HCT116 (cell line): Measurements from ENCODE around the gene LDLRAD4. TPM values are rescaled to one million over a fixed set of nuclear protein-coding genes. Genes with fewer than 3 reads are reported as not detected.
A peak's percentile ranks its signal among the peaks of the same experiment; 100 is the strongest.

Experiments
- ATAC-seq: fragments of 200-7000 bp; cut with Tn5 transposase; 2 replicates; pipeline ENCODE4 v1.9.1; 2020; ENCODE audit warnings: mild to moderate bottlenecking, moderate library complexity
- BruUV-seq: library from RNA; stranded (reverse); fragments of 400-500 nt; replicated peaks from 2 replicates; lab custom pipeline; 2021; lab: Mats Ljungman, UMichigan
- CTCF ChIA-PET: fragments of 300-600 bp; sonication (Branson Sonifier 250); formaldehyde crosslinking; loops from one replicate; lab custom pipeline; 2021; ENCODE audit warnings: antibody characterized with exemption; lab: Charles Lee
- POLR2A ChIA-PET: fragments of 300-600, 350-600 bp; sonication (Branson Sonifier 250); formaldehyde crosslinking; loops from one replicate; lab custom pipeline; 2021; ENCODE audit warnings: antibody characterized with exemption; lab: Charles Lee
- RAD21 ChIA-PET, 2 experiments: fragments of 300-600 bp; sonication (Branson Sonifier 250); formaldehyde crosslinking; loops; one replicate each; lab custom pipeline; 2023; ENCODE audit warnings: low total read pairs in 2 of 2; ENCODE audit not compliant: uncharacterized antibody in 2 of 2, unreplicated experiment in 2 of 2, low non-redundant PET in 1 of 2; lab: Charles Lee
- DNase-seq: peaks from one replicate; pipeline ENCODE4 v3.0.0-alpha.2; 2010; ENCODE audit warnings: low read depth, low spot score
- H2AFZ ChIP-seq: fragments of 200-600 bp; shearing (Covaris generic), sonication (generic); 2 replicates; pipeline ENCODE4 v1.6.1; 2017; ENCODE audit warnings: low read depth, mixed run types, mixed read lengths, antibody characterized with exemption, low read length; ENCODE audit not compliant: poor library complexity, severe bottlenecking
- H3K27ac ChIP-seq: 2 replicates; pipeline ENCODE4 v1.5.1; 2012; ENCODE audit warnings: low read depth, low read length
- H3K27me3 ChIP-seq: fragments of 200-600 bp; sonication (generic); 2 replicates; pipeline ENCODE4 v1.6.1; 2016; ENCODE audit warnings: mixed run types, low read length, mixed read lengths; ENCODE audit not compliant: insufficient read depth
- H3K36me3 ChIP-seq, 2 experiments: fragments of 200-500 bp in 1 of 2; fragments of 200-600 bp in 1 of 2; sonication (Bioruptor generic) in 1 of 2; sonication (generic) in 1 of 2; 2 replicates each; pipeline versions ENCODE4 v1.5.1 to v1.6.1; 2014 to 2016; ENCODE audit warnings: low read length in 2 of 2, inconsistent platforms in 1 of 2, mixed read lengths in 1 of 2, mixed run types in 1 of 2; ENCODE audit not compliant: insufficient read depth in 2 of 2, control insufficient read depth in 1 of 2
- H3K4me1 ChIP-seq, 2 experiments: fragments of 200-600 bp in 1 of 2; sonication (generic) in 1 of 2; 2 replicates each; pipeline versions ENCODE4 v1.5.1 to v1.6.1; 2012 to 2017; ENCODE audit warnings: low read length in 2 of 2, inconsistent platforms in 1 of 2, mild to moderate bottlenecking in 1 of 2, mixed read lengths in 1 of 2, mixed run types in 1 of 2, moderate library complexity in 1 of 2; ENCODE audit not compliant: insufficient read depth in 2 of 2, control insufficient read depth in 1 of 2
- H3K4me2 ChIP-seq: fragments of 200-600 bp; sonication (generic); 2 replicates; pipeline ENCODE4 v1.6.1; 2017; ENCODE audit warnings: mixed run types, low read length, mixed read lengths
- H3K4me3 ChIP-seq, 2 experiments: fragments of 200-600 bp in 1 of 2; sonication (generic) in 1 of 2; replicated peaks in 1 of 2; 2 replicates each; pipeline ENCODE4 v1.5.1; 2011 to 2016; ENCODE audit warnings: low read length in 2 of 2, control low read depth in 1 of 2, low read depth in 1 of 2, mild to moderate bottlenecking in 1 of 2, mixed read lengths in 1 of 2, mixed run types in 1 of 2
- H3K79me2 ChIP-seq: fragments of 200-600 bp; sonication (generic); 2 replicates; pipeline ENCODE4 v1.6.1; 2017; ENCODE audit warnings: mild to moderate bottlenecking, mixed run types, low read length, moderate library complexity, mixed read lengths; ENCODE audit not compliant: insufficient read depth
- H3K9ac ChIP-seq: fragments of 200-600 bp; sonication (generic); 2 replicates; pipeline ENCODE4 v1.6.1; 2016; ENCODE audit warnings: low read length, mixed read lengths
- H3K9me2 ChIP-seq: fragments of 200-600 bp; sonication (generic), shearing (Covaris generic); 2 replicates; pipeline ENCODE4 v1.6.1; 2017; ENCODE audit warnings: mixed run types, mild to moderate bottlenecking, moderate library complexity; ENCODE audit not compliant: insufficient read depth
- H3K9me3 ChIP-seq, 2 experiments: fragments of 200-500 bp in 1 of 2; fragments of 200-600 bp in 1 of 2; sonication (Bioruptor generic) in 1 of 2; sonication (generic) in 1 of 2; 2 replicates each; pipeline ENCODE4 v1.6.1; 2014 to 2017; ENCODE audit warnings: low read length in 2 of 2, mixed read lengths in 2 of 2, inconsistent platforms in 1 of 2, low read depth in 1 of 2, mild to moderate bottlenecking in 1 of 2, mixed run types in 1 of 2, moderate library complexity in 1 of 2; ENCODE audit not compliant: control insufficient read depth in 1 of 2, insufficient read depth in 1 of 2
- H4K20me1 ChIP-seq: fragments of 200-600 bp; sonication (generic), shearing (Covaris generic); 2 replicates; pipeline ENCODE4 v1.6.1; 2017; ENCODE audit warnings: mixed run types, mild to moderate bottlenecking, moderate library complexity; ENCODE audit not compliant: insufficient read depth
- CBX3 ChIP-seq: IDR thresholded peaks from 2 replicates; pipeline ENCODE4 v1.6.1; 2012; ENCODE audit warnings: low read depth
- EZH2 ChIP-seq: fragments of 200-600 bp; sonication (generic); IDR thresholded peaks from 2 replicates; pipeline ENCODE4 v1.6.1; 2017; ENCODE audit warnings: antibody characterized with exemption, mixed run types
- EZH2phosphoT487 ChIP-seq: fragments of 200-600 bp; IDR thresholded peaks from 2 replicates; pipeline ENCODE4 v1.6.1; 2018; ENCODE audit warnings: antibody characterized with exemption, borderline replicate concordance
- FOSL1 ChIP-seq: IDR thresholded peaks from 2 replicates; pipeline ENCODE4 v1.6.1; 2012; ENCODE audit warnings: low read depth
- JUND ChIP-seq: IDR thresholded peaks from 2 replicates; pipeline ENCODE4 v1.6.1; 2012
- POLR2A ChIP-seq: IDR thresholded peaks from 2 replicates; pipeline ENCODE4 v1.7.0; 2011; ENCODE audit warnings: borderline replicate concordance; ENCODE audit not compliant: insufficient read depth, insufficient read length; ENCODE audit errors: extremely low read depth
- SRF ChIP-seq: IDR thresholded peaks from 2 replicates; pipeline ENCODE4 v1.6.1; 2012; ENCODE audit warnings: low read depth
- ZFX ChIP-seq: fragments of 450-650 bp; IDR thresholded peaks from 2 replicates; pipeline ENCODE4 v1.6.1; 2017
- ZNF274 ChIP-seq: fragments of 200-500 bp; sonication (Bioruptor generic); IDR thresholded peaks from 2 replicates; pipeline ENCODE4 v1.6.1; 2014; ENCODE audit warnings: mild to moderate bottlenecking, low read depth, low read length, inconsistent platforms
- intact Hi-C: fragments of 100-400 bp; cut with micrococcal nuclease; formaldehyde crosslinking; loops from 2 replicates; pipeline ENCODE4 v1.10.0; 2022
- total RNA-seq: library from RNA; stranded (reverse); gene quantifications from one replicate; pipeline ENCODE4 v1.2.1, GENCODE V29; 2021; ENCODE audit not compliant: unreplicated experiment
- TF ChIP-seq, protein P1 (sequence below): IDR thresholded peaks from 2 replicates; pipeline ENCODE4 v1.6.1; 2012; ENCODE audit warnings: low read depth
- TF ChIP-seq, protein P2 (sequence below): IDR thresholded peaks from 2 replicates; pipeline ENCODE4 v1.6.1; 2012

The LDLRAD4 gene
- total RNA-seq, 1 experiment from 2014 or later = 1.2 TPM

DNA sequence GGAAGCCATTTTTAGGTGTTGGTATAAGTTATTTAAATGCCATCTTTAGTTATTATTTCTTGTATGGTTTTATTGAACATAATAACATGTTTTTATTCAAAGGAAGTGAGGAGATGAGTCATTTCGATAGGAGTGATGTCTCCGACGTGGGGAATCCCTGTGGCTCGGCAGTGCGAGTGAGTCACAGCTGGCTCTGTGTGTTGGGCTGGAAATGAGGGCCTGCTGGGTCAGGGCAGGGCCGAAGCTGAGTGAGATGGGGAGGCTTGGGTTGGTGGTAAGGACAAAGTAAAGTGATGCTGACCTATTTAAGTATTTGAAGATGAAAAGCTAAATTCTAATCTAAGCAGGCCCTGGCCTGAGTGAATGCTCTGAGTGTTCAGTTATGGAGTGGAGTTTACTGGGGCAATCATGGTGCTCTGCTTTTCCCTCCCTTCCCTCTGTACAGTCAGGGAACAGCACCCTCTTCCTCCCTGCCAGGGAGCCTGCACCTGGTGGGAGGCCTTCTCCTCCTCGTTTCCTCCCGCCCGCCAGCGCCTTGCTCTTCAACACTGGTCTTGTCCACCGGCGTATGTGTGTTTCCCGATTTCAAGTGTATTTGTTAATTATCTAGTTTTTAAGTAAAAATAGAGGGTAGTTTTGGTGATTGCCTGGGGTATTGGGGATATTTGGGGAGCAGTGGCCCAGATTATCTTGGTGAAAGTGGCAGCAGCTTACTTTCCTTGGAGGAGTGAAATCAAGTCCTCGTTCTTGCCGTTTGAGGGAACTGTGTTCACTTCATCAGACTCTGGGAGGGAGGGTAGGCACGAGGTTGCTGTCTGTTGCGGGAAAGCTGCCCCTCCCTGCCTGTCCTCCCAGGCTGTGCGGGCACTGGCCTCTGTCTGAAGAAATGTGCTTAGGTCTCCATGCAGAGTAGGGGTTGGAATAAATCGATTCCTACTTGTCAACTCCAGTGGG is 157.0 kb downstream of the LDLRAD4 start (continued):
- TF ChIP-seq, protein P1, sequence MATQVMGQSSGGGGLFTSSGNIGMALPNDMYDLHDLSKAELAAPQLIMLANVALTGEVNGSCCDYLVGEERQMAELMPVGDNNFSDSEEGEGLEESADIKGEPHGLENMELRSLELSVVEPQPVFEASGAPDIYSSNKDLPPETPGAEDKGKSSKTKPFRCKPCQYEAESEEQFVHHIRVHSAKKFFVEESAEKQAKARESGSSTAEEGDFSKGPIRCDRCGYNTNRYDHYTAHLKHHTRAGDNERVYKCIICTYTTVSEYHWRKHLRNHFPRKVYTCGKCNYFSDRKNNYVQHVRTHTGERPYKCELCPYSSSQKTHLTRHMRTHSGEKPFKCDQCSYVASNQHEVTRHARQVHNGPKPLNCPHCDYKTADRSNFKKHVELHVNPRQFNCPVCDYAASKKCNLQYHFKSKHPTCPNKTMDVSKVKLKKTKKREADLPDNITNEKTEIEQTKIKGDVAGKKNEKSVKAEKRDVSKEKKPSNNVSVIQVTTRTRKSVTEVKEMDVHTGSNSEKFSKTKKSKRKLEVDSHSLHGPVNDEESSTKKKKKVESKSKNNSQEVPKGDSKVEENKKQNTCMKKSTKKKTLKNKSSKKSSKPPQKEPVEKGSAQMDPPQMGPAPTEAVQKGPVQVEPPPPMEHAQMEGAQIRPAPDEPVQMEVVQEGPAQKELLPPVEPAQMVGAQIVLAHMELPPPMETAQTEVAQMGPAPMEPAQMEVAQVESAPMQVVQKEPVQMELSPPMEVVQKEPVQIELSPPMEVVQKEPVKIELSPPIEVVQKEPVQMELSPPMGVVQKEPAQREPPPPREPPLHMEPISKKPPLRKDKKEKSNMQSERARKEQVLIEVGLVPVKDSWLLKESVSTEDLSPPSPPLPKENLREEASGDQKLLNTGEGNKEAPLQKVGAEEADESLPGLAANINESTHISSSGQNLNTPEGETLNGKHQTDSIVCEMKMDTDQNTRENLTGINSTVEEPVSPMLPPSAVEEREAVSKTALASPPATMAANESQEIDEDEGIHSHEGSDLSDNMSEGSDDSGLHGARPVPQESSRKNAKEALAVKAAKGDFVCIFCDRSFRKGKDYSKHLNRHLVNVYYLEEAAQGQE = no peak
- TF ChIP-seq, protein P2, sequence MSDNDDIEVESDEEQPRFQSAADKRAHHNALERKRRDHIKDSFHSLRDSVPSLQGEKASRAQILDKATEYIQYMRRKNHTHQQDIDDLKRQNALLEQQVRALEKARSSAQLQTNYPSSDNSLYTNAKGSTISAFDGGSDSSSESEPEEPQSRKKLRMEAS = no peak; the same call in 1 of the 2 replicates
- TF ChIP-seq POLR2A (no peak), JUND (peak; percentile 80)

GRCh38 chr18:13376298-13376840 is 157.8 kb downstream of the LDLRAD4 start:
- intact Hi-C loops = no loop called here
- TF ChIP-seq POLR2A = no peak
- TF ChIP-seq SRF = no peak
- no peak for TF ChIP-seq FOSL1
- TF ChIP-seq CBX3 = no peak
- TF ChIP-seq, protein P2 = no peak
- TF ChIP-seq EZH2phosphoT487 = no peak
- no peak for TF ChIP-seq EZH2
- TF ChIP-seq ZFX = no peak
- TF ChIP-seq, protein P1 = no peak
- no peak for TF ChIP-seq ZNF274
- ATAC-seq (no peak), DNase-seq (no peak)
- no peaks in the 10 kb centered on the region for H3K9me3 ChIP-seq
- no peak overlapping the region for H3K4me3 ChIP-seq
- no TSS peak for BruUV-seq
- H3K27me3 ChIP-seq = no peaks in the 10 kb centered on the region
- no peaks in the 10 kb centered on the region for H4K20me1 ChIP-seq
- POLR2A ChIA-PET = no interaction called here
- RAD21 ChIA-PET = no interaction called here
- peaks cover 15 to 20% of the 10 kb centered on the region in 2 experiments for H3K4me1 ChIP-seq
- no peak overlapping the region for H3K27ac ChIP-seq
- H3K4me2 ChIP-seq = no peak overlapping the region
- CTCF ChIA-PET = no interaction called here
- H2AFZ ChIP-seq = no peak overlapping the region
- H3K9ac ChIP-seq = no peak overlapping the region
- no peaks in the 10 kb centered on the region for H3K9me2 ChIP-seq
- no peaks in the 10 kb centered on the region for H3K36me3 ChIP-seq
- H3K79me2 ChIP-seq = no peaks in the 10 kb centered on the region
